Activated CD4-positive, alpha-beta T cell treated with anti-CD3 and anti-CD28 coated beads, Interleukin-2, Interleukin-4, amounts not matched to agents 100 ng/mL and 50 ng/mL, durations not matched to agents 16 hours and 8 hours (primary cell): Measurements from ENCODE around the gene LRP1.

Source experiments
- DNase-seq: peaks from one replicate; pipeline ENCODE4 v3.0.0-alpha.2; 2020; ENCODE audit warnings: low spot score

LRP1 gene

DNA sequence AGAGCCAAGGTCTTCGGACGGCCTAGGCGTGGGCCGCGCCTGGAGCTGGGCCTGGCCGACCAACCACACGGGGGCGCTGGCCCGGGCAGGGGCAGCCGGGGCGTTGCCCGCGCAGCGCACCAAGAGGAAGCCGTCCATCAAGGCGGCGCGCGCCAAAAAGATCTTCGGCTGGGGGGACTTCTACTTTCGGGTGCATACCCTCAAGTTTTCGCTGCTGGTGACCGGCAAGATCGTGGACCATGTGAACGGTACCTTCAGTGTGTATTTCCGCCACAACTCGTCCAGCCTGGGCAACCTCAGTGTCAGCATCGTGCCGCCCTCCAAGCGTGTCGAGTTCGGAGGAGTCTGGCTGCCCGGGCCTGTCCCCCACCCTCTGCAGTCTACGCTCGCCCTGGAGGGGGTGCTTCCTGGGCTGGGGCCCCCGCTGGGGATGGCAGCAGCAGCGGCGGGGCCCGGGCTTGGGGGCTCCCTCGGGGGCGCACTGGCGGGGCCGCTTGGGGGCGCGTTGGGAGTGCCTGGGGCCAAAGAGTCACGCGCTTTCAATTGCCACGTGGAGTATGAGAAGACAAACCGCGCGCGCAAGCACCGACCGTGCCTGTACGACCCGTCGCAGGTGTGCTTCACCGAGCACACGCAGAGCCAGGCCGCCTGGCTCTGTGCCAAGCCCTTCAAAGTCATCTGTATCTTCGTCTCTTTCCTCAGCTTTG is 96.8 kb downstream of the LRP1 start:
- peak; percentile 68 for DNase-seq

DNA sequence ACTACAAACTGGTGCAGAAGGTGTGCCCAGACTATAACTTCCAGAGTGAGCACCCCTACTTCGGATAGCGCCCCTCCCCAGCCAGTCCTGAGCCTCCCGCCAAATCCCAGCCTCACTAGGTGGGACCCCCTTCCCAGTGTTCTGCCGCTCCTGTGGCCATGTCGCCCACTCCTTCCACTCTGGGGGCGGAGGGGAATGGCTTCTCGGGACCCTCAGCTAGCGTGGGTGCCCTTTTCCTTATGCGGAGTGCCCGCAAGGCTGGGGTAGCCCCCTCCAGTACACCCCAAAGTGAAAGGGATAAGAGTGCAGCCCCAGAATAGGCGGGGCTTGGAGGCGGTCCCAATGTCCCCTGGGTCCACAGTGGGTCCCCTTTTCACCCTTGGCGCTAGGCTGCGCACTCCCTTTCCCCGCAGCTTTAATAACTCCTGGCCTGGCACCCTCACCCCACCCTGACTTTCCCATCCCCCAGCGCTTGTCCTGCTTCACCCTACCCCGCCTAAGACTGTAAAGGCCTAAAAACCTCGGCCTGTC is 97.5 kb downstream of the LRP1 start:
- DNase-seq: no peak

DNA sequence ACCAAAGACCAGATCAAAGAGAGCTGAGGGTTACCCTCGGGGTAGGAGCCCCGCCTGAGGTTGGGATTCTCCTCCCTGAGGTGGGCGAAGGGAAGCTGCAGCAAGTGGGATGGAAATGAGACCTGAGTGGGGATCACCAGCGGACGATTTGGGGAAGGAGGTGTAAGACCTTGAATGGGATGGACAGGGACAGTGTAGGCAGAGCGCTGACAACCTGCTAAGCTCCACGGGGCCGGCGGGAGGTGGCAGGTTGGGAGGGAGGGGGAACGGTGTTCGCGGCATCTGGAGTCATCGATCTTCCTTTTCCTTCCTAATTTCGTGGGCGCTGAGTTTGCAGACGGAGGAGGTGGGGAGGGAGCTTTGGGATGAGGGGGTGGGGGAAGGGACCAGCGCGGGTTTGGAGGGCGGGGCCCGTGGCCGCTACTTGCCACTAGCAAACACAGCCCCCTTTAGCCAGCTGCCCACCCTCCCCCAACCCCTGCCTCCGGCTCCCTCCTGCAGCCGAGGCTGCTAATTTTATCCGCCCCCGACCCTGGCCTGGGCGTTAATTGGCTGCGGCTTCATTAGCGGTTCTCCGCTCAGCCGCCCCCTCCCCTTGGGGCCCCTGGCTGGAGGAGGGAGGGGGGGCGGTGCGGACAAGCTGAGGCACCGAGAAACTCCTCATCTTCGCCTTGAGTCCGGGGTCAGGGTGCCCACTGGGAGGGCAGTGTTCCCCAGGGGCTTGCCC is 98.5 kb downstream of the LRP1 start:
- no peak for DNase-seq

DNA sequence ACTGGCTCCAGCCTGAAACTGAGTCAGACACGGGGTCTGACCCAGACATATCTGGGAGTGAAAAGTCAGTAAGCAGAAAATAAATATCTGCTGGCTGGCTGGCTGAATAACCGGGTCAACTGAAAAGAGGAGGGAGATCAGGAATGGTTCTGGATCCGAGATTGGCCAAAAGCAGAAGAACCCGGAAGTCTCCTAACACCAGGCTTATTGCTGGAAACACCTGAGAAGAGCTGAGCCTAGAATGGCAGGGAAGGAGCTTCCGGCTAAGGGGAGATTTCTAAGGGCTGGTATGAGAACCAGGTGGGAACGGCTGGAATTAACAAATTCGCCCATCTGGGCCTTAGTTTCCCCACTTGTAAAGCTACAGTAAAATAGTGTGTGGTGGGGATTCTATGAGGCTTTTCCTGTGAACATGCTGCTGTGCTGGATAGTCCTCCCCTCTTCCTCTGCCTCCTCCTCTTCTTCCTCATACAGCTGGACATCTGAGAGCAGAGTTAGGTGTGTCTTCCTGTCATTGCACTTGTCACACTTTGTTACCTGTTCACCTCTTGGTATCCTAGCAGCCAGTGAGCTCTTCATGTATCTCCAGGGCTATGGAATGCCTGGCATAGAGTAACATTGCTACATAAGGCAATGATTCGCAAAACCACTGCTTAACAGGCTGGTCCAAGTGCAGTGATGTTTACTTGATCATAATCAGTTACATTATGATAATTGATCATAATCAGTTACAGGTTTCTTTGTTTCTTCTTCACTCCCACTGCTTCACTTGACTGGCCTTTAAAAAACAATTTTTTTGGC is 99.2 kb downstream of the LRP1 start:
- DNase-seq: no peak

DNA sequence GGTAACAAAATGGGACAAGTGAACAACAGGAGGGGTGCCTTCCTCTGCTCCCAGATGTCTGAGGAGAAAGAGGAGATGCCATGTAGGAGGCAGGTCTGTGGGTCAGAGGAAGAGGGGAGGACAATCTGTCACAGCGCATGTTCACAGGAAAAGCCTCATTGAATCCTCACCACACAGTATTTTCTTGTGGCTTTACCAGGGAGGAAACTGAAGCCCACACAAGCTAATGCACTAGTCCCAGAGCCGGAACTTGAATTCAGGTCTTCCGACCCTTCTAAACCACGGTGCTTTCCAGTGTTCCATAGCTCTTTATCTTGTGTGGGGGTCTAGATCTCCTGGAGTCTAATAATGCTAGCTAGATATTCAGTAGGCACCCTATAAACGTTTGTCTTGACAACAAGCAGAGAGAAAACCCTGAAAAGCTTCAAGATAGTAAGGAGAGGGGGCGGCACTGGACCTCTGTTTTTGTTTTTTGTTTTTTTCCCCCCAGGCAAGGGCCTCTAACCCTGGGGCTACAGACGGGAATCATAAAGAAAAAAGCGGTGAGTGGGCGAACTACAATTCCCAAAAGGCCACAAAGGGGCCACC is 100.9 kb downstream of the LRP1 start:
- peak; percentile 44 for DNase-seq

DNA sequence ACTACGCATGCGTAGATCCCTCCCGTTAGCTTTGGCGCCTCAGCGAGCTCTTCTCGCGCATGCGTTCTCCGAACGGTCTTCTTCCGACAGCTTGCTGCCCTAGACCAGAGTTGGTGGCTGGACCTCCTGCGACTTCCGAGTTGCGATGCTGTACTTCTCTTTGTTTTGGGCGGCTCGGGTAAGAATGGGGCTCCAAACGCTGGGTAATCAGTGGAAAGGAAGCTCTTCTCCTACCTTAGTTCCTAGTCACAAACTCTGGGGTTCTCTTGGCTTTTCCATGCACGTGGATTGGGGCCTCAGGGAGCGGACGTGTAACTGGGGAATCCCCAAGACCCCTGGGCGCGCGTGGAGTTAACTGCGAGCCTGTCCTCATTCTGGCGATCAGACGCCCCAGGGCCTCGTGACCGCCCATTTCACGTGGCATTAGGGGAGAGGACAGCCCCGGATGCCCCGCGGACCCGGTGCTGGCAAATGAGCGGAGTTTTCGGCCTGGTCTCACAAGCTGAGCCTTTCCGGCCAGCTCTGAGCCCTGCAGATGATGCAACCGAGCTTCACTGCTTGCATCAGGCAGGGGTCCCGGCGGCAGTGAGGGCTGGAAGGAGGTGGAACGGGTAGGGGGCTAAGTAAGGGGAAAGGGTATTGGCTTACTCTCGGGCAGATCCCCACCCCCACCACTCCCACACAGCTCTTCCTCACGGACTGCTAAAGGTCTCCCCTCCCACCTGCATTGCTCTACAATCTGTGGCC is 101.5 kb downstream of the LRP1 start, which contains the start of gene SHMT2:
SHMT2 (plus strand) TSS at position 78 of the 747 bp plus-strand sequence; CDS start at position 146, 68 bp downstream.
- peak; percentile 98 for DNase-seq

DNA sequence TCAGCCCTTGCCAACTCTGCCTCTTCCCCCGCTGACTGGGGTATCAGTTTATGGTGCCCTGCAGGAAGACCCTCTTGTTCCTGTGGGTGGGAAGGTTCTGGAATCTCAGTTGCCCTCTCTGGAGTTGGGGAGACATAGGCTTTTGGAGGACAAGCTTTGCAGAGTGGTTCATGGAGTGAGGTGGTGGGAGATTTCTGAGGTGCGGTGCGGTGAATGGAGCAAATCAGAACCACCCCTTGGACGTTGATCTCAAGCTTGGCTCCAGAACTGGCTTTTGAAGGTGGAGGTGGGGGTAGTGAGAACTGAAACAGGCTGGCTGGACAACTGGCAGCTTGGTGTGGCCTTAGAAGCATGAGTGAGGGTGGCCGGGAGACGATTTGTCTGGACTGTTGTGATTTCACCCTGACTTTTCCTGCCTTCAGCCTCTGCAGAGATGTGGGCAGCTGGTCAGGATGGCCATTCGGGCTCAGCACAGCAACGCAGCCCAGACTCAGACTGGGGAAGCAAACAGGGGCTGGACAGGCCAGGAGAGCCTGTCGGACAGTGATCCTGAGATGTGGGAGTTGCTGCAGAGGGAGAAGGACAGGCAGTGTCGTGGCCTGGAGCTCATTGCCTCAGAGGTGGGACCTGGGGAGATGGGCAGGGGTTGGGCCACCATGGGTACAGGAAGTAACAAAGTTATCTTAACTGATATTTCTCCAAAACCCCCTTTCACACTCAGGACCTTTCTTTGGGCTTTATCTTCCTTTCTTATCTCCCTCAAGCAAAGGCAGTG is 102.3 kb downstream of the LRP1 start:
- no peak for DNase-seq

DNA sequence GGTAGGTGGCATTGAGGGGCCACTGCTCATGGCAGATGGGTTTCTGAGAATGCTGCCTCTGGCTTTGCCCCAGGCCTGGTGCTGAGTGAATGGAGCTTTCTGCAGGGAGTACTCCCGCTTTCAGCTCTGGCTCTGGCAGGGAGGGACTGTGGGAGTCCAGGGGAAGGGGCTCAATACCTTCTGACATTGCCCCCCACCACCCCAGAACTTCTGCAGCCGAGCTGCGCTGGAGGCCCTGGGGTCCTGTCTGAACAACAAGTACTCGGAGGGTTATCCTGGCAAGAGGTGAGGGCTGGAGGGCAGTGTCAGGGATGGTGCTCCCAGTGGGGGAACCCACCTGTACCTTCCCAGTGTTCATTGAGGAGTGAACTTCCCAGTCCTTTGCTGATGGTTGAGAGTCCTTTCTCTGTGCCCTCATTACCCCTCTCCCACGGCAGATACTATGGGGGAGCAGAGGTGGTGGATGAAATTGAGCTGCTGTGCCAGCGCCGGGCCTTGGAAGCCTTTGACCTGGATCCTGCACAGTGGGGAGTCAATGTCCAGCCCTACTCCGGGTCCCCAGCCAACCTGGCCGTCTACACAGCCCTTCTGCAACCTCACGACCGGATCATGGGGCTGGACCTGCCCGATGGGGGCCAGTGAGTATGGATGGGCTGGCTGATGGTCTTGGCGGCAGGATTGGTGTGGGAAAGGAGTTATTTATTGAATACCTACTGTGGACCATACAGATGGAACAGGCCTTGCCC is 103.2 kb downstream of the LRP1 start:
- no peak for DNase-seq

DNA sequence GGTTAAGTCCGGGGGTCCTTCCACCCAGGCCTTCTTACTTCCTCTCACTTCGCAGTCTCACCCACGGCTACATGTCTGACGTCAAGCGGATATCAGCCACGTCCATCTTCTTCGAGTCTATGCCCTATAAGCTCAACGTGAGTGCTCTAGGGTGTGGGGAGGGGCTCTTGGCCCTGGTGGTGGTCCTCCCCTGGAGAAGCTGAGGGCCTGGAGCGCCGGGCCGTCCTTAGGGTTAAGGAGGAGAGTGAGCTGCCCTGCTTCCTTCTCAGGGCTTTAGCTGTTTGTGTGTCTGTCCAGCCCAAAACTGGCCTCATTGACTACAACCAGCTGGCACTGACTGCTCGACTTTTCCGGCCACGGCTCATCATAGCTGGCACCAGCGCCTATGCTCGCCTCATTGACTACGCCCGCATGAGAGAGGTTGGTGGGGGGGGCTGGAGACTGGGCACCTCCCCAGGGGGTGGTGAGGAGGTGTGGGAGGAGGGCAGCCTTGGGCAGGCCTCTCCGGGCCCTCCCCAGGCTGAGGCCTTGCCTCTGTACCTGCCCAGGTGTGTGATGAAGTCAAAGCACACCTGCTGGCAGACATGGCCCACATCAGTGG is 104.0 kb downstream of the LRP1 start:
- no peak for DNase-seq

DNA sequence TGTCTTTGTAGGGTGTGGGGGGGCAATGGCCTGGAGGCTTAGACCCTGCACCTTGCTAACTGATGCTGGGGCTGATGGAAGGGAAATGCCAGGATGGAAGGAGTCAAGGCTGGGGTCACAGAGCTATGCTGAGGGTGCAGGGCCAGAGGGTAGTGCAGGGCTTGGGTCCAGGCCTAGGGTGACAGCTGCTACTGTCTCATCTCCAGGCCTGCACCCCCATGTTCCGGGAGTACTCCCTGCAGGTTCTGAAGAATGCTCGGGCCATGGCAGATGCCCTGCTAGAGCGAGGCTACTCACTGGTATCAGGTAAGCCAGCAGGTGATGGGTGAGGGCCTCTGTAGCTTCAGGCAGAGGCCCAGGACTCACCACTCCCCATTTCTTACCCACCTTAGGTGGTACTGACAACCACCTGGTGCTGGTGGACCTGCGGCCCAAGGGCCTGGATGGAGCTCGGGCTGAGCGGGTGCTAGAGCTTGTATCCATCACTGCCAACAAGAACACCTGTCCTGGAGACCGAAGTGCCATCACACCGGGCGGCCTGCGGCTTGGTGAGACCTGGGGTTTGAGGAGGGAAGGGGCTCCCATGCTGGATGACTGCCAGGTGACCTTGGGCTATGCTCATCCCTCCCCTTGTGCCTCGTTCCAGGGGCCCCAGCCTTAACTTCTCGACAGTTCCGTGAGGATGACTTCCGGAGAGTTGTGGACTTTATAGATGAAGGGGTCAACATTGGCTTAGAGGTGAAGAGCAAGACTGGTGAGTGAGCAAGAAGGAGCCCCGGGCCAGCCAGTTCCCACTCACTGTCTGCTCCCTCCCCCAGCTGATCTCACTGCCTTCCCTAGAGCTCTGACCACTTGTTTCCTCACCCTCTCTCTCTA is 105.3 kb downstream of the LRP1 start:
- DNase-seq: no peak

DNA sequence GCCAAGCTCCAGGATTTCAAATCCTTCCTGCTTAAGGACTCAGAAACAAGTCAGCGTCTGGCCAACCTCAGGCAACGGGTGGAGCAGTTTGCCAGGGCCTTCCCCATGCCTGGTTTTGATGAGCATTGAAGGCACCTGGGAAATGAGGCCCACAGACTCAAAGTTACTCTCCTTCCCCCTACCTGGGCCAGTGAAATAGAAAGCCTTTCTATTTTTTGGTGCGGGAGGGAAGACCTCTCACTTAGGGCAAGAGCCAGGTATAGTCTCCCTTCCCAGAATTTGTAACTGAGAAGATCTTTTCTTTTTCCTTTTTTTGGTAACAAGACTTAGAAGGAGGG is 105.9 kb downstream of the LRP1 start:
- DNase-seq: no peak

DNA sequence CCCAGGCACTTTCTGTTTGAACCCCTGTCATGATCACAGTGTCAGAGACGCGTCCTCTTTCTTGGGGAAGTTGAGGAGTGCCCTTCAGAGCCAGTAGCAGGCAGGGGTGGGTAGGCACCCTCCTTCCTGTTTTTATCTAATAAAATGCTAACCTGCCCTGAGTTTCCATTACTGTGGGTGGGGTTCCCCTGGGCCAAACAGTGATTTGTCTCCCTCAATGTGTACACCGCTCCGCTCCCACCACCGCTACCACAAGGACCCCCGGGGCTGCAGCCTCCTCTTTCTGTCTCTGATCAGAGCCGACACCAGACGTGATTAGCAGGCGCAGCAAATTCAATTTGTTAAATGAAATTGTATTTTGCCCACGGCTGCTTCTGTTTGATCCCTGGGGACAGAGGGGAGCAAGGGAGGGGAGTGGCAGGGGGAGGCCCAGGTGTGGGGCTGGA is 106.3 kb downstream of the LRP1 start:
- no peak for DNase-seq

DNA sequence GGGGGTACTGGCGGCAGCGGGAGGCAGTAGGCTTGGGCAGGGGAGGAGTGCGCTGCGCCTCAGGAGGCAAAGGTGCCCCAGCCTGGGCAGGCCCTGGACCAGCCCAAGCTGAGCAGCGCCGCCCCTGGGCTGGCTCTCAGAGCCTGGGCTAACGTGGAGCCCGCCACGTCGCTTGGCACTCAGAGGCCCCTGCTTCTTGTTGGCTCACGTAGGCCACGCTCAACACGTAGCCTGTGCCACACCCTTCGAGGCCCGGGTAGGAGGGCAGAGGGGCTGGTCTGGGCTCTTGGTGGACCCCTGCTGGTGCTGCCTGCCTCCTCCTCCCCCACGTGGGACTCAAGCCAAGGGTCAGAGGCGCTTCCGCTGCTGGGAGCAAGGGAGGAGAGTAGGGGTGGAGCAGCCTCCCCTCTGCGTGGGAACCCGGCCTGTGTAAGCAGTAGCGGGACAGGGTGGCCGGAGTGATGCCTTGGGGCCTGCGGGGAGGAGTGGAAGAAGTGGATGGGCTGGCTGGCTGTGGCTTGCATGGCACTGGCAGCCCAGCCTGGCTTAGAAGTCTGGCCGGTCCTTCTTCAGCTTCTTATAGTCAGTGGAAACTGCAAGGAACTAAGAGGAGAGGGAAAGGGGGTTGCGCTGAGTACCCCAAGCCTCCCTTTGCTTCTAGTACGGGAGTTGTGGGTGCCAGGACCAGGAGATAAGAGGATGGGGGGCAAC is 106.9 kb downstream of the LRP1 start:
- DNase-seq: no peak

DNA sequence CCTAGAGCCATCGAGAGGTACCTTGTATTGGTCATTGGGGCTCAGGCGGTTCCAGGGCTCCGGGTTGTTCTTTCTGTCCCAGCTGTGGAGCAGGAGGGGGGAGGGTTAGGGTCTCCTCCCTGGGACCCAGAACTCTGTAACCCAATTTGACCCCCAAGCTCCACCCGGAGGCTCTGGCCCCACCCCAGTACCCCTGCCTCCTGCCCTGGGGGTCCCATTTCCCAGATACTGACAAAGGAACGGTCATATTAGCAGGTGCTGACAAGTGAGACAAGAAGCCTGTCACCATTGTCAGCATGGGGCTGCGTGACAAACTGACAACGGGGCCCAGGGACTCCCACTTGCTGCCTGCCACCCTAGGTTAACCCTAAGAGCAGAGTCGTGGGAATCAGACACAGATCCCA is 107.4 kb downstream of the LRP1 start:
- DNase-seq: no peak

DNA sequence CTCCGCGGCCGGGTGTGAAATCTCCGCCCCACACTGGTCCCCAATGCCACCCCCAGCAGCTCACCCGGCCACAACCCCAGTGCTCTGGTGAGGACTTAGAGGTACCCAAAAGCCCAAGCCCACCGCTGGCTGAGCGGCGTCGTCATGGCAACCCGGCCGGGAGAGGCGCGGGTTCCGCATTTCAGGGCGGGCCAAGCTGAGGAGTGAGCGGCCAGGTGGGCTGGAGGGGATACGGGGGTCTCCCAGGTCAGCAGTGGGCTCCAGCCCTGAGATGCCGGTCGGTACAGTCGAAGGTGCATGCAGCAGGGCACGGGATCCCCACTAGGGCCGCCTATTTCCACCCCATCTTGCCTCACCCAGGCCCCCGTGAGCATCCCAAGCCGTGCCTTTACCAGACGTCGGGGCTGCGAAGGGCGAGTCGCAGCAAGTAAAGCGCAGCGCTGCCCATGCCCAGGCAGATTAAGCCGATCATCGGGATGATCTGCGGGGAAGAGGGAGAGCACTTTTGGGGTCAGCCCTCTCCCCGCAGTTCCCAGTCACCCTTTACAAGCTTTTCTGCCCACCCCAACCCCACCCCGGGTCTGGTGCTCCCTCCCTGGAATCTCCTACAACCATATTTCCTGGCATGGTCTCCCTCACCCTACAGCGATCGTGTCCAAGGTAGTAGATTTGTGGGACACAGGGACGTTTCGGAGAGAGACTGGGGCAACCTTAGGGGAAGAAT is 108.1 kb downstream of the LRP1 start:
- no peak for DNase-seq

DNA sequence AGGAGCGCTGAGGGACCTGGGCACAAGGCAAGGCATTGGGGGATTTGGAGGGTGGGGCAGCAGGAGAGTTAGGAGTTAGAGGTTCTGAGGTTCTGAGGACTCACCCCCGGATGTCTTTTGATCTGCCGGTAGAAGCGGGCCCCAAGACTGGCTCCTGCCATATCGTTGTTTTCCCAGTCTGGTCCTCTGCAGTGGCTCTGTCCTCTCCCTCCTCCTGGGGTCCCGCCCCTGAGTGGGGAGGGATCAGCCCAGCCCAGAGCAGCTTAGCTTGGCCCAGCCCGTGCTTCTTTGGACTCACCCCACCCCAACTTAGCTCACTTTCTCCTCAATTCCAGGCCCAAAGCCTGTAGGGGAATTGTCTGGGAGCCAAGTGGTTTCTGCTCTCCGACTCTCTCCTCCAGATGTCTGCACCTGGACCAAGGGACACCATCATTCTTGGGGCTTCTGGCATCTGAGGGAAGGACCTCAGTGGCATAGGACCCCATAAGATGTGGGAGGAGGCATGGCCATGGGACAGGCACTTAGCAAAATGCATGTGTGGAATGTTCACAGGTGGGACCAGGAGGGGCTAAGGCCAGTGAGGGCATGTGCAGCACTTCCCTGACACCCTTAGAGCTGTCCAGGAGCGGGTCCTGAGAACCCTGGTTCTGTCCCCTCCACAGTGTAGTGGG is 108.8 kb downstream of the LRP1 start:
- no peak for DNase-seq

DNA sequence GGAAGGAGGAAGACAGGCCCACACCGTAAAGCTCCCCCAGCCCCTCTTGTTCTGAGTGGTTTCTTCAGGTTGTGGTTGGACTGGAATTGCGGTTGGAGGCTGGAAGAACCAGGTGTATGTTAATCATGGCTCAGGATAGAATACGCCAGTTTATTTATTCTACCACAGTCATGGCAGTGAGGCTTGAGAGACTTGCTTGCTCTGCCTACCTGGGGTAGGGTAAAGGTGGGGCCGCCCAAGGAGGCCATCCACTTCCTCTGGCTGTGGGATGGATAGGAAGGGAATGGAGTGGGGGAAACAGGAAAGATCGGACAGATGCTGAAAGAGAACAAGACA is 109.3 kb downstream of the LRP1 start:
- DNase-seq: no peak
